Measurements from ENCODE around the gene PPP2R1B. TPM values are rescaled to one million over a fixed set of nuclear protein-coding genes. Genes with fewer than 3 reads are reported as not detected.

PPP2R1B gene
- total RNA-seq, 1 experiment from 2014 or later = 109 TPM

DNA sequence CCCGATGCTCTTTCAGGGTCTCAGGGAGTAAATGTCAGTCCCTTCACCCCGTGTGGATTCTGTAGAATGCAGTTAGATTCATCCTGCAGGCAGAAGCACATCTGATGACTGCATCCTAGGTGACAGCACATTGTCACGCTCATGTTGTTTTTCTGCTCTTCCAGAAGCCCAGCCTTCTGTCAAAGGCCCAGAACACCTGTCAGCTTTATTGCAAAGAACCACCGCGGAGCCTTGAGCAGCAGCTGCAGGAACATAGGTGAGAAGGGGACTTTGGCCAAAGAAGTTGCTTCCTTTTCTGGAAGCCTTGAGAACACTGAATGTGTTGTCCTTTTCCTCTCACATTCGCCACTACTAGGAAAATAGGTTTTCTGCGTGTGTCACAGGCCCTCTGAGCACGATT is 43.7 kb downstream of the PPP2R1B start:
- Mint-ChIP-seq H3K27ac (ENCODE audit: unreplicated experiment) (no peak overlapping the region), H3K9me3 (ENCODE audit: unreplicated experiment) (no peaks in the 10 kb centered on the region), H3K36me3 (ENCODE audit: insufficient read depth, unreplicated experiment) (peaks cover 92% of the 10 kb centered on the region), H3K4me1 (ENCODE audit: low read depth, unreplicated experiment) (peaks cover 11% of the 10 kb centered on the region), H3K27me3 (ENCODE audit: insufficient read depth, unreplicated experiment) (no peaks in the 10 kb centered on the region), H3K4me3 (ENCODE audit: unreplicated experiment) (no peak overlapping the region)
- CTCF ChIA-PET = no interaction called here
- POLR2A ChIA-PET = no interaction called here
- intact Hi-C loops (cut with micrococcal nuclease; ENCODE audit: unreplicated experiment) = no loop called here
- no peak for DNase-seq
- no TSS peak for BruUV-seq (replicated peaks)
- Histone ChIP-seq H3K4me3 (ENCODE audit: low read depth, low read length) (no peak overlapping the region), H3K9me3 (no peaks in the 10 kb centered on the region), H3K36me3 (ENCODE audit: control insufficient read depth, insufficient read depth, low read length) (peaks cover 13% of the 10 kb centered on the region), H3K27me3 (replicated peaks; ENCODE audit: control insufficient read depth, insufficient read depth, low read length) (no peaks in the 10 kb centered on the region), H3K4me1 (peaks cover 5% of the 10 kb centered on the region; the same call in 1 of the 2 replicates)
- TF ChIP-seq CTCF (IDR thresholded peaks at IDR 0.05; ENCODE audit: insufficient read depth in 1 of 2, low read depth in 1 of 2, low read length in 1 of 2, severe bottlenecking in 1 of 2, unreplicated experiment in 1 of 2) = no peak

DNA sequence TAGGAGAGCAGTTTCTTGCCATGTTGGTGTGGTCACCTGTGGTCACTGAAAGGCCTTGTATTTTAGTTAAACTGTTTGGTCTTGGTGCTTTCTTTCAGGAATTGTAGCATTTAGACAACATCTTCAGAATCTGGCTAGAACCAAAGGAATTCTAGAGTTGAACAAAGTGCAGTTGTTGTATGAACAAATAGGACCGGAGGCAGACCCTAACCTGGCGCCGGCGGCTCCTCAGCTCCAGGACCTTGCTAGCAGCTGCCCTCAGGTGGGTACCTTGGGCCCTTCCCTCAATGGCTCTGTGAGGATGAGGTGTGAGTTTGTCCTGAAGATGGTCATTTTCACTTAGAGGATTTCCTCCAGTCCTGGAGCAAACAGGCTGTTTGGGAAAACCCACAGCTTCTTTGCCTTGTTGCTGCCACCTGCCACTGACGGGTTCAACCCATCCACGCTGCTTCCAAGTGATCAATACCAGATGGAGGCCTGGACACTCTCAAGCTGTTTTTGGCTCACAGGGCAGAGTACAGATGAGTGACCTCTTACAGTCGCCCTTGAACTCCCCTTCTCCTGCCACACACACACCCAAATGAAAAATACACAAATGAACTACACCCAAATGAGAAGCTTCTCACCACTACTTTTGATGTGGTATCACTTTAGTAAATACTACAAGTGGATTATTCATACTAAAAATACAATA is 45.2 kb downstream of the PPP2R1B start:
- POLR2A ChIA-PET = no interaction called here
- H3K4me3 Mint-ChIP-seq (ENCODE audit: unreplicated experiment) = no peak overlapping the region
- intact Hi-C loops (cut with micrococcal nuclease; ENCODE audit: unreplicated experiment) = no loop called here
- peaks cover 94% of the 10 kb centered on the region for H3K36me3 Mint-ChIP-seq (ENCODE audit: insufficient read depth, unreplicated experiment)
- H3K27ac Mint-ChIP-seq (ENCODE audit: unreplicated experiment) = no peak overlapping the region
- peaks cover 15% of the 10 kb centered on the region for H3K4me1 Mint-ChIP-seq (ENCODE audit: low read depth, unreplicated experiment)
- no peak for DNase-seq
- no peak for TF ChIP-seq CTCF (IDR thresholded peaks at IDR 0.05; ENCODE audit: insufficient read depth in 1 of 2, low read depth in 1 of 2, low read length in 1 of 2, severe bottlenecking in 1 of 2, unreplicated experiment in 1 of 2)
- CTCF ChIA-PET = interaction anchor here (1.3 kb wide), 1 partner anchor 116 kb away, joined by 3 read pairs; no protein-coding TSS in a partner anchor
- H3K4me1 ChIP-seq = peaks cover 5% of the 10 kb centered on the region; the same call in 1 of the 2 replicates
- no peak overlapping the region for H3K4me3 ChIP-seq (ENCODE audit: low read depth, low read length)
- H3K27me3 Mint-ChIP-seq (ENCODE audit: insufficient read depth, unreplicated experiment) = no peaks in the 10 kb centered on the region
- no peaks in the 10 kb centered on the region for H3K9me3 ChIP-seq
- H3K36me3 ChIP-seq (ENCODE audit: control insufficient read depth, insufficient read depth, low read length) = peaks cover 12% of the 10 kb centered on the region
- H3K9me3 Mint-ChIP-seq (ENCODE audit: unreplicated experiment) = no peaks in the 10 kb centered on the region
- no TSS peak for BruUV-seq (replicated peaks)
- H3K27me3 ChIP-seq (replicated peaks; ENCODE audit: control insufficient read depth, insufficient read depth, low read length) = no peaks in the 10 kb centered on the region

- H3K36me3 ChIP-seq (ENCODE audit: control insufficient read depth, insufficient read depth, low read length) = peaks cover 11% of the 10 kb centered on the region
- POLR2A ChIA-PET = no interaction called here
Observed at GRCh38 chr11:111719379-111719778, 46.8 kb downstream of the PPP2R1B start.

More at GRCh38 chr11:111719379-111719778, 46.8 kb downstream of the PPP2R1B start:
- BruUV-seq (replicated peaks) = no TSS peak
- H3K9me3 ChIP-seq = no peaks in the 10 kb centered on the region
- Mint-ChIP-seq H3K9me3 (ENCODE audit: unreplicated experiment) (no peaks in the 10 kb centered on the region), H3K27me3 (ENCODE audit: insufficient read depth, unreplicated experiment) (no peaks in the 10 kb centered on the region), H3K27ac (ENCODE audit: unreplicated experiment) (no peak overlapping the region), H3K4me1 (ENCODE audit: low read depth, unreplicated experiment) (peaks cover 15% of the 10 kb centered on the region), H3K4me3 (ENCODE audit: unreplicated experiment) (no peak overlapping the region), H3K36me3 (ENCODE audit: insufficient read depth, unreplicated experiment) (peaks cover 89% of the 10 kb centered on the region)
- TF ChIP-seq CTCF (IDR thresholded peaks at IDR 0.05; ENCODE audit: insufficient read depth in 1 of 2, low read depth in 1 of 2, low read length in 1 of 2, severe bottlenecking in 1 of 2, unreplicated experiment in 1 of 2) = no peak
- intact Hi-C loops (cut with micrococcal nuclease; ENCODE audit: unreplicated experiment) = loop anchor here (5.0 kb wide), 1 partner anchor 123 kb away; no protein-coding TSS in a partner anchor
- H3K27me3 ChIP-seq (replicated peaks; ENCODE audit: control insufficient read depth, insufficient read depth, low read length) = no peaks in the 10 kb centered on the region
- DNase-seq = no peak
- CTCF ChIA-PET = no interaction called here
- no peak overlapping the region for H3K4me3 ChIP-seq (ENCODE audit: low read depth, low read length)
- peaks cover 5% of the 10 kb centered on the region; the same call in 1 of the 2 replicates for H3K4me1 ChIP-seq
